Osteocyte (in vitro differentiated cells): ENCODE data around the gene MRPL14. TPM values are rescaled to one million over a fixed set of nuclear protein-coding genes. Genes with fewer than 3 reads are reported as not detected.

ENCODE experiments used
- DNase-seq: peaks from one replicate; pipeline ENCODE4 v3.0.0; 2021; ENCODE audit warnings: mixed read lengths; ENCODE audit not compliant: unreplicated experiment; ENCODE audit errors: extremely low spot score
- H3K27ac Mint-ChIP-seq: one replicate; pipeline ENCODE4 v1.8.0; 2021; ENCODE audit warnings: mild to moderate bottlenecking, mixed read lengths; ENCODE audit not compliant: unreplicated experiment
- H3K27me3 Mint-ChIP-seq: one replicate; pipeline ENCODE4 v1.8.0; 2021; ENCODE audit warnings: mixed read lengths; ENCODE audit not compliant: unreplicated experiment
- H3K36me3 Mint-ChIP-seq: one replicate; pipeline ENCODE4 v1.8.0; 2021; ENCODE audit warnings: mixed read lengths; ENCODE audit not compliant: unreplicated experiment
- H3K4me1 Mint-ChIP-seq: one replicate; pipeline ENCODE4 v1.8.0; 2021; ENCODE audit warnings: mixed read lengths; ENCODE audit not compliant: unreplicated experiment
- H3K4me3 Mint-ChIP-seq: one replicate; pipeline ENCODE4 v1.8.0; 2021; ENCODE audit warnings: mild to moderate bottlenecking, moderate library complexity, mixed read lengths; ENCODE audit not compliant: unreplicated experiment
- H3K9me3 Mint-ChIP-seq: one replicate; pipeline ENCODE4 v1.8.0; 2021; ENCODE audit warnings: mixed read lengths; ENCODE audit not compliant: unreplicated experiment
- CTCF ChIP-seq: fragments of 200-600 bp; sonication (generic); IDR thresholded peaks from 2 replicates; pipeline ENCODE4 v1.5.0; 2021; ENCODE audit warnings: antibody characterized with exemption, mild to moderate bottlenecking, moderate library complexity
- total RNA-seq: library from RNA; stranded (reverse); gene quantifications from 2 replicates; pipeline ENCODE4 v1.2.1, GENCODE V29; 2021

The MRPL14 gene
- total RNA-seq, 1 donor from 2014 or later: 36.5 TPM

DNA sequence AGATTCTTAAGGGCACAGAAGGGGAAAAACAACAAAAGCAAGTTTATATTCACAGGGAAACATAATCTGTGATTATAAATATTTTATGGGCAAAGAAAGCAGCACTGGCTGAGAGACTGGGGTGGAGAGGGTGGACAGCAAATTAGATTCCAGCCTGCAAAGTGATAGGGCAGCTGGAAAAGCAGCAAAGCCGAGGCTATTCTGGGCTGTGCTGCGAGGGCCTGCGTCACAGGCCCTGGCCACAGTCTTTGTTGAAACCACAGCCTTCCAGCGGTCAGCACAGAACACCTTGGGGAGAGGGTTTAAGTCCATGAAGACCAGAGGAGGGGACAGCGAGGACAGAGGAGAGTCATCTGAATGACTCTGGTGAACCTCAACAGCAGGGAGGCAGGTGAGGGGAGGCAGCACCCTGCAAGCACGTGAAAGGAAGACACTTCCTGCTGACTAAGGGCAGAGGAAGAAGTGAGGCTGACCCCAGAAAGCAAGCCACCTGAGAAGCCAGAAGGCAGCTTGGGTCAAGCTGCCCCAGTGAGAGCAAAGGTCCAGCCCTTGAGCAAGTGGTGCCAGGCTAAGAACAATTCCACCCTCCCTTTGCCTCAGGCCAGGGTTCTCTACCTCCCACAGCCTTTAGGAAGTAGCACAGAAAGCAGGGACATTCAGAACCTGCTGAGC, 17.1 kb downstream of the MRPL14 start:
- TF ChIP-seq CTCF: no peak
- H3K36me3 Mint-ChIP-seq: peaks cover 28% of the 10 kb centered on the region
- H3K27ac Mint-ChIP-seq: no peak overlapping the region
- H3K9me3 Mint-ChIP-seq: no peaks in the 10 kb centered on the region
- peaks cover 4% of the 10 kb centered on the region for H3K4me1 Mint-ChIP-seq
- DNase-seq: no peak
- no peak overlapping the region for H3K4me3 Mint-ChIP-seq
- no peaks in the 10 kb centered on the region for H3K27me3 Mint-ChIP-seq

DNA sequence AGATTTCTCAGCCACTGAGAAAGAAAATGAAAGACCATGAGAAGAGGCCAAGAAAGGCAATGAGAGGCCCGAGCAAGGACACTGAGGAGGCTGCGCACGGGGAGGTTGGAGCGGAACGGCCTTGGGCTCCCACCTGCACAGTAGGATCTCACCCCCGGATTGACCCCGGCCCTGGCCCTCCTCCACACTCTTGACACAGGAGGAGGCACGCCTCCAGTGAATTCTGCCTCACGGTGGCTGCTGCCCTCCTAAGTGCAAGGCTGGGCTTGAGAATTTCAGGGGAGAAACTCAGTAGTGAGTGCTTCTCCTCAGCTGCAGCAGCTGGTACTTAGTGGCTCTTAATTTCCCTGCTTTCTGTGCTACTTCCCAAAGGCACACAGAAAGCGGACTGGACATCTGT, 18.0 kb downstream of the MRPL14 start:
- Mint-ChIP-seq H3K4me1 (peaks cover 4% of the 10 kb centered on the region), H3K9me3 (no peaks in the 10 kb centered on the region), H3K4me3 (no peak overlapping the region), H3K27ac (no peak overlapping the region), H3K36me3 (peaks cover 28% of the 10 kb centered on the region), H3K27me3 (no peaks in the 10 kb centered on the region)
- no peak for TF ChIP-seq CTCF
- DNase-seq: no peak

DNA sequence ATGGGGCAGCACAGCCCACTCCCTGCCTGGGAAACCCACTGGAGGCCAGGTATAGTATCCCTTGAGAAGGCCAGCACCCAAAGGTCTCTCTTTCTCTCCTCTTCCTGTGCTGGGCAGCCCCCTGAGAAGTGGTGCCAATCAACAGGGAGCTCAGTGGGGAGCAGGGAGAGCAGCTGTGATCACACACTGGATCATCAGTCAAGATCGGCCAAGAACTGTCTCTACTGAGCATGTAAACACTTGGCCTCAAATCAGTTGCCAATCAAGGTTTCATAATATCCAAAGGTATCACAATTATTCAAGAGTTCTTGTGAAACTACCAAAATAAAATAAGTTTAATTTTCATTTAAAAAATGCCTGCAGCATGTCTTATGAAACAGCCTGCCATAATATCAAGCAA, 18.8 kb downstream of the MRPL14 start:
- Mint-ChIP-seq H3K27me3 (no peaks in the 10 kb centered on the region), H3K4me3 (no peak overlapping the region), H3K36me3 (peaks cover 30% of the 10 kb centered on the region), H3K27ac (no peak overlapping the region), H3K9me3 (no peaks in the 10 kb centered on the region), H3K4me1 (peaks cover 4% of the 10 kb centered on the region)
- DNase-seq: no peak
- TF ChIP-seq CTCF: no peak

DNA sequence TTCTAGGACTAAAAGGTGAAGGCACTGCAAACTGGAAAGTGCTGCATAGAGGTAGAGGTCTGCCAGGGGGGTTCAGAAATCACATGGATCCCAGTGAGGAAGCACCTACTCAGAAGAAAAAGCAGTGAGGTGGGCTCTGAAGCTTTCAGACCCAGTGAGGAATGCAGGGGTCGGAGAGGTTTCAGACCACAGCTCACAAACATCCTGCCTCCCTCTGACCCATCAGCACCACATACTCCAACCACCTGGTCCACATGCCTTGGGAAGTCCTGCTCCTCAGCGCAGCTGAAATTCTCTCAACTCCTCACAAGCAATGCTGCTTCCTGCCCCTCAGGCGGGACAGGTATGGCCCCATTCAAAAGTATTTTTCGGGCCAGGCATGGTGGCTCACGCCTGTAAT, 20.2 kb downstream of the MRPL14 start:
- peaks cover 8% of the 10 kb centered on the region for H3K4me1 Mint-ChIP-seq
- H3K9me3 Mint-ChIP-seq: no peaks in the 10 kb centered on the region
- peaks cover 28% of the 10 kb centered on the region for H3K36me3 Mint-ChIP-seq
- H3K27ac Mint-ChIP-seq: no peak overlapping the region
- TF ChIP-seq CTCF: no peak
- DNase-seq: no peak
- H3K4me3 Mint-ChIP-seq: no peak overlapping the region
- H3K27me3 Mint-ChIP-seq: no peaks in the 10 kb centered on the region

GRCh38 chr6:44105993-44106740, 21.1 kb downstream of the MRPL14 start:
- no peak overlapping the region for H3K27ac Mint-ChIP-seq
- H3K36me3 Mint-ChIP-seq: peaks cover 21% of the 10 kb centered on the region
- peaks cover 8% of the 10 kb centered on the region for H3K4me1 Mint-ChIP-seq
- H3K27me3 Mint-ChIP-seq: no peaks in the 10 kb centered on the region
- H3K4me3 Mint-ChIP-seq: no peak overlapping the region
- no peak for TF ChIP-seq CTCF
- H3K9me3 Mint-ChIP-seq: no peaks in the 10 kb centered on the region
- DNase-seq: no peak
